Right atrium auricular region (tissue), 2 donors: ENCODE measurements around the gene KIAA0232. TPM values are rescaled to one million over a fixed set of nuclear protein-coding genes. Genes with fewer than 3 reads are reported as not detected.
A peak's percentile ranks its signal among the peaks of the same experiment; 100 is the strongest.
"Not testable (repeated sequence)": the region's sequence is repeated elsewhere in the genome, so short reads cannot be mapped to it uniquely, and the experiment has no call there.

Source experiments
- DNase-seq: peaks from one replicate; pipeline ENCODE4 v3.0.0-alpha.2; 2019; ENCODE audit warnings: low spot score
- H3K27ac ChIP-seq, 2 donors: fragments of 200-600 bp; sonication (generic); 1 replicate in 1 of 2; 2 replicates in 1 of 2; pipeline ENCODE4 v1.5.1; 2016 to 2019
- H3K27me3 ChIP-seq, 2 donors: fragments of 200-600 bp; sonication (generic); one replicate each; pipeline versions ENCODE4 v1.5.1 to v1.6.0; 2017 to 2019
- H3K36me3 ChIP-seq: fragments of 200-600 bp; sonication (generic); one replicate; pipeline ENCODE4 v1.5.1; 2016
- H3K4me1 ChIP-seq, 2 donors: fragments of 200-600 bp; sonication (generic); one replicate each; pipeline versions ENCODE4 v1.5.1 to v1.6.0; 2017 to 2019
- H3K4me3 ChIP-seq, 2 donors: fragments of 200-600 bp; sonication (generic); 1 replicate in 1 of 2; 2 replicates in 1 of 2; pipeline ENCODE4 v1.5.1; 2017 to 2019; ENCODE audit warnings: mild to moderate bottlenecking in 1 of 2, moderate library complexity in 1 of 2
- H3K9me3 ChIP-seq, 2 donors: fragments of 200-600 bp; sonication (generic); one replicate each; pipeline ENCODE4 v1.5.1; 2019
- total RNA-seq, 2 donors: library from RNA; depleted of rRNA; stranded (reverse); fragments of >200 nt; gene quantifications; one replicate each; pipeline ENCODE4 v1.1.0, GENCODE V29; 2016
- TF ChIP-seq, protein P1 (sequence below), 2 donors: fragments of 200-600 bp; sonication (generic); IDR thresholded peaks; one replicate each; pipeline ENCODE4 v1.5.1; 2019; ENCODE audit warnings: antibody characterized with exemption in 2 of 2

Gene KIAA0232
- total RNA-seq, 2 donors from 2014 or later = 47.5 to 69.4 TPM

DNA sequence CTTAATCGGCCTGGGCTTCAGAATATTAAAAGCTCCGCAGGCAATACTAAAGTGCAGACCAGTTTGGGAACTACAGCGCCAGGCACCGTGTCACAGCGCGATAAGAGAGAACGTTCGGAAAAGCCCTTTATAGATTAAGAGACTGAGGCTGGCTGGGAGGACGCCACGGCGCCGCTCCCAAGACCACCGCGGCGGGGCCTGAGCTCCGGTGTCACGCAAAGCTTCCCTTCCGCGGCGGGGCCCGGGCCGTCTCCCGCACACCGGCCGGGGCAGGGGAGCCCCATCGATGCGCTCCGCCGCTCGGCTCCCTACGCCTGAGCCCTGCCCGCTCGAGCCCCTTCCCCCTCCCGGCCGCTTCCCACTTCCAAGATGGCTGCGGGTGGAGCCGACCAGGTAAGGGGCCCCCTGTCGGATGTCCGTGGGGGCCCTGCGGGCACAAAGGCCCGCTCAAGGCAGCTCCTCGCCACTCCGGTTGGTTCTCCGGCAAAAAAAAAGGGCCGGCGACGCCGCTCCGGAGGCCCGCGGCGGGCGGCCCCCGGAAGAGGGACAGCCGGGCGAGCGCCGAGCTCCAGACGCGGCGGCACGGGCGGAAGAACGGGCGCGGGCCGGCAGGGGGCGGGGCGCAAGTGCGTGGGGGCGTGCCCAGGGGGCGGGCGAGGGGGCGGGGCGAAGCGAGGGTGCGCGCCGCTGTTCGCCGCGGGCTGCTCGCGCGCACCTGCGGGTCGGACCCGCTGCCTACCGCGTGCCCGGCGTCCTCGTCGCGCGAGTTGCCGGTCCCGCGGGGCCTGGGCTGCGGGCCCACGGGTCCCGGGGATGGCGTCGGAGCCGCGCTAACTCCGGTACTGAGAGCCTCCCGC, 126.8 kb downstream of the KIAA0232 start, which contains the start of gene TBC1D14:
TBC1D14 (plus strand) TSS at position 714 of the 857 bp plus-strand sequence. CDS start 13,564 bp downstream, outside the sequence.
- TF ChIP-seq, protein P1, sequence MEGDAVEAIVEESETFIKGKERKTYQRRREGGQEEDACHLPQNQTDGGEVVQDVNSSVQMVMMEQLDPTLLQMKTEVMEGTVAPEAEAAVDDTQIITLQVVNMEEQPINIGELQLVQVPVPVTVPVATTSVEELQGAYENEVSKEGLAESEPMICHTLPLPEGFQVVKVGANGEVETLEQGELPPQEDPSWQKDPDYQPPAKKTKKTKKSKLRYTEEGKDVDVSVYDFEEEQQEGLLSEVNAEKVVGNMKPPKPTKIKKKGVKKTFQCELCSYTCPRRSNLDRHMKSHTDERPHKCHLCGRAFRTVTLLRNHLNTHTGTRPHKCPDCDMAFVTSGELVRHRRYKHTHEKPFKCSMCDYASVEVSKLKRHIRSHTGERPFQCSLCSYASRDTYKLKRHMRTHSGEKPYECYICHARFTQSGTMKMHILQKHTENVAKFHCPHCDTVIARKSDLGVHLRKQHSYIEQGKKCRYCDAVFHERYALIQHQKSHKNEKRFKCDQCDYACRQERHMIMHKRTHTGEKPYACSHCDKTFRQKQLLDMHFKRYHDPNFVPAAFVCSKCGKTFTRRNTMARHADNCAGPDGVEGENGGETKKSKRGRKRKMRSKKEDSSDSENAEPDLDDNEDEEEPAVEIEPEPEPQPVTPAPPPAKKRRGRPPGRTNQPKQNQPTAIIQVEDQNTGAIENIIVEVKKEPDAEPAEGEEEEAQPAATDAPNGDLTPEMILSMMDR (IDR thresholded peaks at IDR 0.05) = peak; percentile 30 to 33
- Histone ChIP-seq H3K36me3 (no peaks in the 10 kb centered on the region), H3K27me3 (no peaks in the 10 kb centered on the region), H3K4me1 (peaks cover 0 to 44% of the 10 kb centered on the region in 2 donors), H3K27ac (peak within 1 kb of the TSS; percentile 93 to 96), H3K4me3 (peak within 1 kb of the TSS; percentile 68 to 77), H3K9me3 (no peaks in the 10 kb centered on the region)
- DNase-seq = peak; percentile 85

DNA sequence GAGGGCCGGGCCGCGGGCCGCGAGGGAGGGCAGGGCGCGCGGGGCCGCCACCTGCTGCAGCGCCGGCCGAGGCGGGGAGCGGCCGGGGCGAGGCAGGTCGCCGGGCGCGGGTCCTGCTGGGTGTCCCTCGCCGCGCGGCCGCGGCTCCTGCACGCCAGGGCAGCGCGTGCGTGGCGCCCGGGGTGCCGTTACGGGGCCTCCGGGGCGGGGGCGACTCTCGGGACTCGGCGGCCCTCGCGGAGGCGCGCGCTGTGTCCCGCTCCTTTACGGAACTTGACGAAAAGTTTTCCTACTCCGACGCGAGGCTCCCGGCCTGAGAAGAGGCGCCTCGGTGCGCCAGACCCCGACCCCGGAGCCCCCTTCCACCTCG, 127.4 kb downstream of the KIAA0232 start:
- DNase-seq = no peak
- Histone ChIP-seq H3K27ac (peak overlapping the region; percentile 93 to 96), H3K36me3 (no peaks in the 10 kb centered on the region), H3K9me3 (no peaks in the 10 kb centered on the region), H3K27me3 (no peaks in the 10 kb centered on the region), H3K4me1 (peaks cover 0 to 44% of the 10 kb centered on the region in 2 donors), H3K4me3 (peak overlapping the region; percentile 68 to 77)
- TF ChIP-seq, protein P1 (IDR thresholded peaks at IDR 0.05) = no peak

DNA sequence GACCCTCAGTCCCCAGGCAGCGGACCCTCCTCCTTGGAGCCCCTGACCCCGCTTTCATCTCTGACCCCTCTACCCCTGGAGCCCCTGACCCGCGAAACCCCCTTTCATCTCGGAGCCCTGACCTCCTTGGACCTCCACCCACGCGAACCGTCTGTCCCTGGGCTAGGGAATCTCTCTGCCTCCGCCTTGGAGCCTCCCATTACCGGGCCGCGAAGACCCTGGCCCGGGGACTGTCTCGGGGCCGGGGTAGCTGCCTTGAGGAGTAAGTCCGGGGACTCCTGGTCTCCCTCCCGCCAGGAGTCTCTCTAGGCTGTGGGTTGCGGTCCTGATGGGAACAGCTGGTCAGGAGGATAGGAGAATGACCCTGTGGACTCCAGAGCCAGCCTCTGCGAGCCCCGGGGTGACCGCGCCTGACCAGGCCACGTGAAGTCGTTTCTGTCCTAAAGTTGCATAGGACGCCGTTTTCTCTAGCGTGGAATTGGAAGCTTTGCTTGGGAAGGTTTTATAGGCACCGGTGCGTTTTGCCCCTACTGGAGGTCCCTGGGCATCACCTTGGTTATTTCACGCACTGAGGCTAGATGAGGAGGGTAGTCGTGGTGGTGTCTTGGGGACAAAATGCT, 127.9 kb downstream of the KIAA0232 start:
- DNase-seq = no peak
- Histone ChIP-seq H3K36me3 (no peaks in the 10 kb centered on the region), H3K4me3 (peak overlapping the region; percentile 68 to 77), H3K27ac (peak overlapping the region; percentile 38 to 56), H3K27me3 (no peaks in the 10 kb centered on the region), H3K9me3 (no peaks in the 10 kb centered on the region), H3K4me1 (peaks cover 0 to 44% of the 10 kb centered on the region in 2 donors)
- TF ChIP-seq, protein P1 (IDR thresholded peaks at IDR 0.05) = peak in 1 of 2 donors; percentile 15

DNA sequence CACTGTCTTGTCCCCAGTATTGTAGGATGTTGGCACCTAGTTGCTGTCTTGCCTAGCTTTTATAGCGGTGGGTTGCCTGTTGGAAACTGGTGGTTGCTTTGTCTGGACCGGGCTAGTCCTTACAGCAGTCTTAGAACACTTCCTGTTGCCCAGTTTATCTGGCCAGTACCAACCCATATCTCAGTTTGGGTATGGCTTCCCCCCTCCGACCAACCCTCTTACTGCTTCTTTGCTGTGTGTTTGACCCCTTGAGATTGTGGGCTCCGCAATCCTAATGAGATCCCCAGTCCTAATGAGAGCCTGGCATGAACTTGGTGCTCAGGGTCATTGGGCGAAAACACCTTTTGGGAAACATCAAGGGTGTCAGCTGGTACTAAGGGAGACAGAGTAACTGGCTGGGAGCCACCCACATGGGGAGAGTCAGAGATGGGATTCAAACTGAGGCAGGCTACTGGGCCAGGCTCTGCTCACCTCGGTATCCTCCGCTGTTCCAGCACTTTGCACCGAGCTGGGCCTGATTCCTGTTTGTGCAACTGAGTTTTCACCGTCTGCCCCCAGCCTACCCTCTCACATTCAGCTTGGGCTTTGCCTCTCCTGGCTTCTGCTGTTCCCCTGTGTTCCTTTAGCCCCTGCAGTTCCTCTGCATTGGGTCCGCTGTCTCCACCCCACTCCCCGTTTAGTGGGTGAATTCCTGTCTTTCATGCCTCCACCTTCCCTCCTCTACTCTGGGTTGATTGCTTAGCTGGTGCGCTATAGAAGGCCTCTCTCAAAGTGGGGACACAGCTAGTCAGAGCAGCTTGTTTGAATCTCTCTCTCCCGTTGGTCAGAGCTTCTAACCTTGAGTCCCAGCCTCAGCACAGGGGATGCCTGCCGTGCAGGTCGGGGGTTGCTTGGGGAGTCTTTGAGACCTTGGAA, 128.7 kb downstream of the KIAA0232 start:
- peak overlapping the region; percentile 68 to 77 for H3K4me3 ChIP-seq
- peak overlapping the region; percentile 48 to 56 for H3K27ac ChIP-seq
- no peak for DNase-seq
- H3K9me3 ChIP-seq = no peaks in the 10 kb centered on the region
- no peaks in the 10 kb centered on the region for H3K36me3 ChIP-seq
- H3K4me1 ChIP-seq = peaks cover 0 to 45% of the 10 kb centered on the region in 2 donors
- H3K27me3 ChIP-seq = no peaks in the 10 kb centered on the region
- TF ChIP-seq, protein P1 (IDR thresholded peaks at IDR 0.05) = no peak

DNA sequence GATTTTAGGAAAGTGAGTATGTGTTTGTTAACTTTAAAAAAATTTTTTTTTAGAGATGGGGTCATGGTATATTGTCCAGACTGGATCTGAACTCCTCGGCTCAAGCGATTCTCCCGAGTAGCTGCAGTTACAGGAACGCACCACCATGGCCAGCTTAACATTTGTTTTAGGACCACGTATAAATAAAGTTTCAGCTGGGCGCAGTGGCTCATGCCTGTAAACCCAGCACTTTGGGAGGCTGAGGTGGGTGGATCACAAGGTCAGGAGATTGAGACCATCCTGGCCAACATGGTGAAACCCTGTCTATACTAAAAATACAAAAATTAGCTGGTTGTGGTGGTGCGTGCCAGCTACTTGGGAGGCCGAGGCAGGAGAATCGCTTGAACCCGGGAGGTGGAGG, 129.4 kb downstream of the KIAA0232 start:
- not testable (repeated sequence) for H3K4me3 ChIP-seq
- peak overlapping the region; percentile 48 to 56 for H3K27ac ChIP-seq

More for the DNA sequence above, 129.4 kb downstream of the KIAA0232 start:
- not testable (repeated sequence) for DNase-seq, H3K9me3 ChIP-seq, H3K27me3 ChIP-seq, H3K36me3 ChIP-seq
- peaks cover 0 to 52% of the 10 kb centered on the region in 2 donors for H3K4me1 ChIP-seq
